Testis (tissue), 3 donors: ENCODE results near the gene IQCH. TPM values are rescaled to one million over a fixed set of nuclear protein-coding genes. Genes with fewer than 3 reads are reported as not detected.
A peak's percentile ranks its signal among the peaks of the same experiment; 100 is the strongest.

Experiments
- DNase-seq: peaks from one replicate; pipeline ENCODE4 v3.0.0-alpha.2; 2019
- H3K27ac ChIP-seq, 2 donors: fragments of 200-600 bp; sonication (generic); one replicate each; pipeline ENCODE4 v1.5.1; 2019
- H3K27me3 ChIP-seq: fragments of 200-600 bp; sonication (generic); one replicate; pipeline ENCODE4 v1.5.1; 2019
- H3K36me3 ChIP-seq: fragments of 200-600 bp; sonication (generic); one replicate; pipeline ENCODE4 v1.5.1; 2017; ENCODE audit warnings: low read depth; ENCODE audit errors: missing control alignments
- H3K4me1 ChIP-seq: fragments of 200-600 bp; sonication (generic); one replicate; pipeline ENCODE4 v1.5.1; 2019
- H3K4me3 ChIP-seq, 2 donors: fragments of 200-600 bp; sonication (generic); one replicate each; pipeline ENCODE4 v1.5.1; 2017 to 2019
- H3K9me3 ChIP-seq: fragments of 200-600 bp; sonication (generic); one replicate; pipeline ENCODE4 v1.5.1; 2017
- CTCF ChIP-seq, 3 experiments: fragments of 450-650 bp in 2 of 3; fragments of 200-600 bp in 1 of 3; sonication (generic) in 1 of 3; IDR thresholded peaks; one replicate each; pipeline ENCODE4 v1.5.1; 2016 to 2019; ENCODE audit warnings: antibody characterized with exemption in 3 of 3, mild to moderate bottlenecking in 2 of 3, moderate library complexity in 1 of 3
- POLR2A ChIP-seq: fragments of 450-650 bp; IDR thresholded peaks from one replicate; pipeline ENCODE4 v1.6.1; 2017; ENCODE audit warnings: antibody characterized with exemption, mild to moderate bottlenecking, moderate library complexity
- WGBS, 2 donors: methylation state at CpG; one replicate each; pipeline ENCODE4 v1.1.5; 2018; 5-methylcytosine and 5-hydroxymethylcytosine counted together
- intact Hi-C: fragments of 100-400 bp; cut with DNase I; formaldehyde crosslinking; loops from one replicate; pipeline ENCODE4 v1.15.1; 2023; ENCODE audit warnings: low total_unique reads
- polyA plus RNA-seq: library from polyadenylated mRNA; stranded (reverse); fragments of 350-450 nt; fragmentation: Illumina TruSeq; extraction: RNeasy Lipid Tissue Mini Kit (QIAGEN cat#74804); gene quantifications from one replicate; pipeline ENCODE4 v1.2.3, GENCODE V29; 2014; ENCODE audit warnings: low read depth, low replicate concordance; ENCODE audit not compliant: insufficient read depth
- total RNA-seq, 2 donors: library from RNA; depleted of rRNA; stranded (reverse); fragments of >200 nt; gene quantifications; one replicate each; pipeline ENCODE4 v1.2.3, GENCODE V29; 2016

IQCH gene
- total and polyA plus RNA-seq, 3 donors from 2014 or later, result 23.5 to 42.2 (median 31.9) TPM

GRCh38 chr15:67551207-67551743 is 296.7 kb downstream of the IQCH start:
- H3K4me3 ChIP-seq, result no peak overlapping the region
- no peak overlapping the region for H3K27ac ChIP-seq
- DNase-seq, result peak; percentile 70
- H3K36me3 ChIP-seq, result no peaks in the 10 kb centered on the region
- H3K27me3 ChIP-seq, result no peaks in the 10 kb centered on the region
- H3K9me3 ChIP-seq, result no peaks in the 10 kb centered on the region
- WGBS, 2 donors, result 63 to 74% methylated on average over 1 of the region's 1 CpG
- intact Hi-C loops, result no loop called here
- TF ChIP-seq POLR2A (no peak), CTCF (IDR thresholded peaks at IDR 0.05) (no peak)
- peaks cover 6% of the 10 kb centered on the region for H3K4me1 ChIP-seq

Other genes starting within 250 kb of the IQCH start
- 10 to 100 TPM; 18.7 to 31.6 TPM for gene SMAD3, start 189.2 kb upstream of the IQCH start, total RNA-seq
- gene SMAD3, start 189.2 kb upstream of the IQCH start, polyA plus RNA-seq, result 11.4 TPM
- gene AAGAB, start 125 bp upstream of the IQCH start, total RNA-seq, result 10 to 100 TPM; 36.4 to 36.6 TPM
- gene AAGAB, start 125 bp upstream of the IQCH start, polyA plus RNA-seq, result 40.4 TPM